GM19328 (cell line): Measurements from ENCODE around the gene AFG1L.
"Not testable (repeated sequence)": the region's sequence is repeated elsewhere in the genome, so short reads cannot be mapped to it uniquely, and the experiment has no call there.

Experiments
- ATAC-seq: cut with Tn5 transposase; IDR thresholded peaks from one replicate; pipeline ENCODE4 v1.9.1; 2021; ENCODE audit warnings: mild to moderate bottlenecking, moderate library complexity; ENCODE audit not compliant: unreplicated experiment

The AFG1L gene

GRCh38 chr6:108550256-108550655 lies 255.4 kb downstream of the AFG1L start:
- ATAC-seq, result no peak

- ATAC-seq, result no peak
Measured at GRCh38 chr6:108555399-108556052, 260.7 kb downstream of the AFG1L start.

- no peak for ATAC-seq
Measured at GRCh38 chr6:108556250-108556649, 261.4 kb downstream of the AFG1L start.

- no peak for ATAC-seq
Measured at GRCh38 chr6:108556866-108557493, 262.1 kb downstream of the AFG1L start.

GRCh38 chr6:108557494-108558371 lies 262.9 kb downstream of the AFG1L start:
- ATAC-seq, result no peak

GRCh38 chr6:108558372-108559096 lies 263.7 kb downstream of the AFG1L start:
- peak; percentile 55 for ATAC-seq

- ATAC-seq, result peak; percentile 55
Measured at GRCh38 chr6:108559097-108559883, 264.4 kb downstream of the AFG1L start.

- ATAC-seq, result no peak
Measured at GRCh38 chr6:108559884-108560462, 265.1 kb downstream of the AFG1L start.

GRCh38 chr6:108560463-108561308 lies 265.8 kb downstream of the AFG1L start, which contains the start of gene FOXO3:
Gene FOXO3 (plus strand): TSS chr6:108560917. CDS start chr6:108561209, 292 bp downstream.
- no peak for ATAC-seq

- ATAC-seq, result not testable (repeated sequence)
Measured at GRCh38 chr6:108561309-108561647, 266.4 kb downstream of the AFG1L start.

GRCh38 chr6:108561742-108562502 lies 267.1 kb downstream of the AFG1L start:
- ATAC-seq, result no peak

GRCh38 chr6:108562503-108562993 lies 267.7 kb downstream of the AFG1L start:
- no peak for ATAC-seq

GRCh38 chr6:108563292-108563691 lies 268.4 kb downstream of the AFG1L start:
- no peak for ATAC-seq

GRCh38 chr6:108564178-108564577 lies 269.3 kb downstream of the AFG1L start:
- ATAC-seq, result no peak

- ATAC-seq, result peak; percentile 81
Measured at GRCh38 chr6:108565091-108565766, 270.4 kb downstream of the AFG1L start.

- ATAC-seq, result no peak
Measured at GRCh38 chr6:108565893-108566292, 271.0 kb downstream of the AFG1L start.

- ATAC-seq, result no peak
Measured at GRCh38 chr6:108566406-108566805, 271.6 kb downstream of the AFG1L start.

GRCh38 chr6:108568101-108568500 lies 273.2 kb downstream of the AFG1L start:
- ATAC-seq, result no peak
